GM12878 (cell line): Measurements from ENCODE around the gene EDEM2. TPM values are rescaled to one million over a fixed set of nuclear protein-coding genes. Genes with fewer than 3 reads are reported as not detected.
"Not testable (repeated sequence)": the region's sequence is repeated elsewhere in the genome, so short reads cannot be mapped to it uniquely, and the experiment has no call there.

ENCODE experiments used
- ATAC-seq: fragments of 200-7000 bp; cut with Tn5 transposase; 3 replicates; pipeline ENCODE4 v1.9.1; 2020; ENCODE audit warnings: mild to moderate bottlenecking, moderate library complexity
- BruUV-seq: library from RNA; stranded (reverse); fragments of 400-500 nt; replicated peaks from 2 replicates; lab custom pipeline; 2021; lab: Mats Ljungman, UMichigan
- CTCF ChIA-PET: fragments of 300-600 bp; sonication (Branson Sonifier 250); formaldehyde crosslinking; extraction: SDS; loops from one replicate; lab custom pipeline; 2021; ENCODE audit warnings: inconsistent platforms; lab: Yijun Ruan, JAX
- POLR2A ChIA-PET: fragments of 350-600 bp; formaldehyde crosslinking; extraction: SDS; loops from one replicate; lab custom pipeline; 2021; ENCODE audit warnings: inconsistent platforms; lab: Charles Lee
- RAD21 ChIA-PET: fragments of 300-600 bp; sonication (Branson Sonifier 250); formaldehyde crosslinking; loops from one replicate; lab custom pipeline; 2023; ENCODE audit warnings: antibody characterized with exemption; ENCODE audit not compliant: unreplicated experiment; lab: Charles Lee
- SMC1A ChIA-PET: fragments of 300-600 bp; sonication (Branson Sonifier 250); formaldehyde crosslinking; loops from one replicate; lab custom pipeline; 2023; ENCODE audit not compliant: unreplicated experiment, uncharacterized antibody; lab: Charles Lee
- DNase-seq: peaks from one replicate; pipeline ENCODE4 v3.0.0-alpha.2; 2011; ENCODE audit warnings: low read depth, low spot score
- FAIRE-seq: peaks from 3 replicates; lab custom pipeline; 2011; peaks lifted over from hg19 to GRCh38; lab: Jason Lieb, UNC
- H2AFZ ChIP-seq: 2 replicates; pipeline ENCODE4 v1.6.0; 2011; ENCODE audit warnings: low read depth, low read length, control low read depth; ENCODE audit not compliant: control insufficient read depth
- H3K27ac ChIP-seq: 2 replicates; pipeline ENCODE4 v1.5.1; 2011; ENCODE audit warnings: control low read depth; ENCODE audit not compliant: control insufficient read depth, insufficient read depth
- H3K27me3 ChIP-seq, 2 experiments: replicated peaks in 1 of 2; 2 replicates each; pipeline versions ENCODE4 v1.6.0 to v1.6.1; 2011; ENCODE audit warnings: low read length in 1 of 2; ENCODE audit not compliant: control insufficient read depth in 2 of 2, insufficient read depth in 2 of 2
- H3K36me3 ChIP-seq, 2 experiments: 2 replicates each; pipeline ENCODE4 v1.5.1; 2011; ENCODE audit warnings: low read length in 1 of 2; ENCODE audit not compliant: control insufficient read depth in 2 of 2, insufficient read depth in 2 of 2
- H3K4me1 ChIP-seq: 2 replicates; pipeline ENCODE4 v1.6.1; 2011; ENCODE audit warnings: mild to moderate bottlenecking, low read length, moderate library complexity, mixed read lengths; ENCODE audit not compliant: control insufficient read depth, insufficient read depth
- H3K4me2 ChIP-seq: 2 replicates; pipeline ENCODE4 v1.6.0; 2011; ENCODE audit warnings: control low read depth; ENCODE audit not compliant: control insufficient read depth, insufficient read depth
- H3K4me3 ChIP-seq: fragments of 200-600 bp; sonication (generic); 2 replicates; pipeline ENCODE4 v1.5.1; 2016
- H3K79me2 ChIP-seq: 2 replicates; pipeline ENCODE4 v1.6.0; 2011; ENCODE audit warnings: low read length; ENCODE audit not compliant: control insufficient read depth, insufficient read depth
- H3K9ac ChIP-seq: 2 replicates; pipeline ENCODE4 v1.8.0; 2011; ENCODE audit warnings: low read length, control low read depth, mixed read lengths; ENCODE audit not compliant: control insufficient read depth, insufficient read depth
- H3K9me3 ChIP-seq: replicated peaks from 3 replicates; pipeline ENCODE4 v1.5.1; 2011; ENCODE audit warnings: mild to moderate bottlenecking, low read length; ENCODE audit not compliant: control insufficient read depth, insufficient read depth
- H4K20me1 ChIP-seq: 2 replicates; pipeline ENCODE4 v1.6.0; 2011; ENCODE audit not compliant: control insufficient read depth, insufficient read depth
- CBX5 ChIP-seq: sonication (generic); IDR thresholded peaks from 2 replicates; pipeline ENCODE4 v1.6.1; 2016; ENCODE audit warnings: low read depth, moderate library complexity, mild to moderate bottlenecking, inconsistent platforms
- NFYA ChIP-seq: IDR thresholded peaks from 2 replicates; pipeline ENCODE4 v1.6.1; 2011; ENCODE audit warnings: low read depth, mild to moderate bottlenecking, low read length, improper control_type of control experiment, borderline replicate concordance
- STAT3 ChIP-seq: IDR thresholded peaks from 2 replicates; pipeline ENCODE4 v1.6.1; 2011; ENCODE audit warnings: low read depth, low read length, improper control_type of control experiment
- WGBS: methylation state at CpG from one replicate; pipeline ENCODE4 v1.1.6; 2016; ENCODE audit warnings: low lambda C conversion rate; ENCODE audit not compliant: insufficient replicate concordance, insufficient coverage; ENCODE audit errors: missing lambda C conversion rate; 5-methylcytosine and 5-hydroxymethylcytosine counted together
- in situ Hi-C: fragments of 300-500 bp; cut with MboI; formaldehyde crosslinking; loops from 9 replicates; pipeline ENCODE4 v1.14.3; 2018; ENCODE audit warnings: mixed read lengths
- intact Hi-C: fragments of 100-400 bp; cut with micrococcal nuclease; formaldehyde crosslinking; loops from one replicate; pipeline ENCODE4 v1.14.2; 2022; ENCODE audit not compliant: unreplicated experiment
- polyA plus RNA-seq, 11 experiments: library from polyadenylated mRNA; depleted of rRNA in 4 of 11; unstranded in 6 of 11; stranded (reverse) in 5 of 11; fragments of >200 nt; fragmentation: Nextera tagmentation in 4 of 11; fragmentation: Illumina TruSeq in 1 of 11; extraction: Ambion mirVana in 4 of 11; extraction: Trizol in 1 of 11; gene quantifications; 1 replicate in 1 of 11; 2 replicates in 10 of 11; pipeline versions ENCODE4 v1.2.1 to v1.2.3, GENCODE V29; 2011 to 2016; ENCODE audit warnings: inconsistent platforms in 2 of 11, missing spikeins in 2 of 11, low read depth in 1 of 11
- total RNA-seq, 4 experiments: library from RNA; depleted of rRNA in 3 of 4; stranded (reverse); fragments of >200 nt in 3 of 4; fragmentation: Illumina TruSeq in 1 of 4; extraction: Trizol in 1 of 4; gene quantifications; 2 replicates each; pipeline versions ENCODE4 v1.2.1 to v1.2.3, GENCODE V29; 2013 to 2021
- TF ChIP-seq, protein P1 (sequence below): fragments of 450-650 bp; IDR thresholded peaks from 2 replicates; pipeline ENCODE4 v1.6.1; 2017; ENCODE audit warnings: antibody characterized with exemption, mild to moderate bottlenecking, moderate library complexity
- TF ChIP-seq, protein P2 (sequence below): fragments of 450-650 bp; formaldehyde crosslinking; IDR thresholded peaks from 2 replicates; pipeline ENCODE4 v1.4.0; 2022; ENCODE audit warnings: mild to moderate bottlenecking, moderate library complexity
- TF ChIP-seq, protein P3 (sequence below): fragments of 450-650 bp; IDR thresholded peaks from 2 replicates; pipeline ENCODE4 v1.6.1; 2016; ENCODE audit warnings: mild to moderate bottlenecking

The EDEM2 gene
- total and polyA plus RNA-seq, 10 of the 15 experiments (the other 5 are each of a cell fraction or from before 2014, with no cell fraction given) = 9.9 to 24.8 (median 14.8) TPM

DNA sequence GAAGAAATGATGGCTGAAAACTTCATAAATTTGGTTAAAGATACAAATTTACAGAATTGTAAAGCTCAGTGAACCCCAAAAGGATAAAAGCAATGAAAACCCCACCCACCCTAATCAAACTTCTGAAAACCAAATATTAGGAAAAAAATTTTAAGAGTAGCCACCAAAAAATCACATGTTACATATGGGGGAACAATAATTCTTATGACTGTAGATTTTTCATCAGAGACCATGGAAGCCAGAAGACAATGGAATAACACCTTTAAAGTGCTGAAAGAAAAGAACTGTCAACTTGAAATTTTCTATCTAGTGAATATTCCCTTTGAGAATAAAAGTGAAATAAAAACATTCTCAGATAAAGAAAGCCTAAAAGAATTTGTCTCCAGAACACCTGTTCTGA is 49.2 kb upstream of the EDEM2 start:
- RAD21 ChIA-PET = no interaction called here
- no peak overlapping the region for H3K4me3 ChIP-seq
- no peak overlapping the region for H3K9ac ChIP-seq
- SMC1A ChIA-PET = no interaction called here
- in situ Hi-C loops (no loop called here), intact Hi-C loops (no loop called here)
- H3K4me1 ChIP-seq = no peaks in the 10 kb centered on the region
- CTCF ChIA-PET = interaction anchor here (0.7 to 1.6 kb wide), 2 partner anchors 52 to 100 kb away, joined by 3 to 4 read pairs; no protein-coding TSS in a partner anchor
- no peak overlapping the region for H2AFZ ChIP-seq
- H3K79me2 ChIP-seq = no peaks in the 10 kb centered on the region
- no TSS peak for BruUV-seq
- no peak overlapping the region for H3K27ac ChIP-seq
- H3K36me3 ChIP-seq = no peaks in the 10 kb centered on the region
- no peak for DNase-seq
- no peak for ATAC-seq
- TF ChIP-seq, protein P1, sequence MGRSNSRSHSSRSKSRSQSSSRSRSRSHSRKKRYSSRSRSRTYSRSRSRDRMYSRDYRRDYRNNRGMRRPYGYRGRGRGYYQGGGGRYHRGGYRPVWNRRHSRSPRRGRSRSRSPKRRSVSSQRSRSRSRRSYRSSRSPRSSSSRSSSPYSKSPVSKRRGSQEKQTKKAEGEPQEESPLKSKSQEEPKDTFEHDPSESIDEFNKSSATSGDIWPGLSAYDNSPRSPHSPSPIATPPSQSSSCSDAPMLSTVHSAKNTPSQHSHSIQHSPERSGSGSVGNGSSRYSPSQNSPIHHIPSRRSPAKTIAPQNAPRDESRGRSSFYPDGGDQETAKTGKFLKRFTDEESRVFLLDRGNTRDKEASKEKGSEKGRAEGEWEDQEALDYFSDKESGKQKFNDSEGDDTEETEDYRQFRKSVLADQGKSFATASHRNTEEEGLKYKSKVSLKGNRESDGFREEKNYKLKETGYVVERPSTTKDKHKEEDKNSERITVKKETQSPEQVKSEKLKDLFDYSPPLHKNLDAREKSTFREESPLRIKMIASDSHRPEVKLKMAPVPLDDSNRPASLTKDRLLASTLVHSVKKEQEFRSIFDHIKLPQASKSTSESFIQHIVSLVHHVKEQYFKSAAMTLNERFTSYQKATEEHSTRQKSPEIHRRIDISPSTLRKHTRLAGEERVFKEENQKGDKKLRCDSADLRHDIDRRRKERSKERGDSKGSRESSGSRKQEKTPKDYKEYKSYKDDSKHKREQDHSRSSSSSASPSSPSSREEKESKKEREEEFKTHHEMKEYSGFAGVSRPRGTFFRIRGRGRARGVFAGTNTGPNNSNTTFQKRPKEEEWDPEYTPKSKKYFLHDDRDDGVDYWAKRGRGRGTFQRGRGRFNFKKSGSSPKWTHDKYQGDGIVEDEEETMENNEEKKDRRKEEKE = no peak
- TF ChIP-seq CBX5 (peak; percentile 68; the same call in 1 of the 2 replicates), NFYA (no peak), STAT3 (no peak)
- TF ChIP-seq, protein P2, sequence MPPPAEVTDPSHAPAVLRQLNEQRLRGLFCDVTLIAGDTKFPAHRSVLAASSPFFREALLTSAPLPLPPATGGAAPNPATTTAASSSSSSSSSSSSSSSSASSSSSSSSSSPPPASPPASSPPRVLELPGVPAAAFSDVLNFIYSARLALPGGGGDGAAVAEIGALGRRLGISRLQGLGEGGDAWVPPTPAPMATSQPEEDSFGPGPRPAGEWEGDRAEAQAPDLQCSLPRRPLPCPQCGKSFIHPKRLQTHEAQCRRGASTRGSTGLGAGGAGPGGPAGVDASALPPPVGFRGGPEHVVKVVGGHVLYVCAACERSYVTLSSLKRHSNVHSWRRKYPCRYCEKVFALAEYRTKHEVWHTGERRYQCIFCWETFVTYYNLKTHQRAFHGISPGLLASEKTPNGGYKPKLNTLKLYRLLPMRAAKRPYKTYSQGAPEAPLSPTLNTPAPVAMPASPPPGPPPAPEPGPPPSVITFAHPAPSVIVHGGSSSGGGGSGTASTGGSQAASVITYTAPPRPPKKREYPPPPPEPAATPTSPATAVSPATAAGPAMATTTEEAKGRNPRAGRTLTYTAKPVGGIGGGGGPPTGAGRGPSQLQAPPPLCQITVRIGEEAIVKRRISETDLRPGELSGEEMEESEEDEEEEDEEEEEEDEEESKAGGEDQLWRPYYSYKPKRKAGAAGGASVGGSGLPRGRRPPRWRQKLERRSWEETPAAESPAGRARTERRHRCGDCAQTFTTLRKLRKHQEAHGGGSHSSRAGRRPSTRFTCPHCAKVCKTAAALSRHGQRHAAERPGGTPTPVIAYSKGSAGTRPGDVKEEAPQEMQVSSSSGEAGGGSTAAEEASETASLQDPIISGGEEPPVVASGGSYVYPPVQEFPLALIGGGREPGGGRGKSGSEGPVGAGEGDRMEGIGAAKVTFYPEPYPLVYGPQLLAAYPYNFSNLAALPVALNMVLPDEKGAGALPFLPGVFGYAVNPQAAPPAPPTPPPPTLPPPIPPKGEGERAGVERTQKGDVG (CRISPR knock-in tag) = no peak
- TF ChIP-seq, protein P3, sequence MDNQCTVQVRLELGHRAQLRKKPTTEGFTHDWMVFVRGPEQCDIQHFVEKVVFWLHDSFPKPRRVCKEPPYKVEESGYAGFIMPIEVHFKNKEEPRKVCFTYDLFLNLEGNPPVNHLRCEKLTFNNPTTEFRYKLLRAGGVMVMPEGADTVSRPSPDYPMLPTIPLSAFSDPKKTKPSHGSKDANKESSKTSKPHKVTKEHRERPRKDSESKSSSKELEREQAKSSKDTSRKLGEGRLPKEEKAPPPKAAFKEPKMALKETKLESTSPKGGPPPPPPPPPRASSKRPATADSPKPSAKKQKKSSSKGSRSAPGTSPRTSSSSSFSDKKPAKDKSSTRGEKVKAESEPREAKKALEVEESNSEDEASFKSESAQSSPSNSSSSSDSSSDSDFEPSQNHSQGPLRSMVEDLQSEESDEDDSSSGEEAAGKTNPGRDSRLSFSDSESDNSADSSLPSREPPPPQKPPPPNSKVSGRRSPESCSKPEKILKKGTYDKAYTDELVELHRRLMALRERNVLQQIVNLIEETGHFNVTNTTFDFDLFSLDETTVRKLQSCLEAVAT = no peak
- H3K9me3 ChIP-seq = peaks cover 6% of the 10 kb centered on the region
- FAIRE-seq = no peak
- H3K27me3 ChIP-seq = no peaks in the 10 kb centered on the region
- POLR2A ChIA-PET = interaction anchor here (0.7 kb wide), 1 partner anchor 14 kb away, joined by 9 read pairs; no protein-coding TSS in a partner anchor
- H4K20me1 ChIP-seq = no peaks in the 10 kb centered on the region
- no peak overlapping the region for H3K4me2 ChIP-seq

DNA sequence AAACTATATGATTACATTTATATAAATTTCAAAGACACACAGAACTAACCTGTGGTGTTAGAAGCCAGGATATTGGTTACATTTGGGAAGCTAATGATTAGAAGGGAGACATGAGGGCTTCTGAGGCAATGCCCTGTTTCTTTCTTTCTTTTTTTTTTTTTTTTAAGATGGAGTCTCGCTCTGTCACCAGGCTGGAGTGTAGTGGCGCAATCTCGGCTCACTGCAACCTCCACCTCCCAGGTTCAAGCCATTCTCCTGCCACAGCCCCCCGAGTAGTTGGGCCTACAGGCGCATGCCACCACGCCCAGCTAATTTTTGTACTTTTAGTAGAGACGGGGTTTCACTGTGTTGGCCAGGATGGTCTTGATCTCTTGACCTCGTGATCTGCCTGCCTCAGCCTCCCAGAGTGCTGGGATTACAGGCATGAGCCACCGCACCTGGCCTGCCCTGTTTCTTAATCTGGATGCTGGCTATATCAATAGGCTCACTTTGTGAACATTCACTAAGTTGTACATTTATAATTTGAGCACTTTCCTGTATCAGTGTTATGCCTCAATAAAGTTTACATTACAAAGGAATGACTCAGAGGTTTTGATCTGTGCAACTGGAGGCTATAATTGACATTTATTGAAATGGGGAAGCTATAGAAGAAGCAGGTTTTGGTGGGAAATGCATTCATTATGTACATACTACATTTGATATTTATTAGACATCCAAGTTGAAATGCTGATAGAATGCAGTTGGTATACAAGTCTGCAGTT is 46.1 kb upstream of the EDEM2 start:
- POLR2A ChIA-PET, H3K27ac ChIP-seq, H3K4me3 ChIP-seq, H2AFZ ChIP-seq, DNase-seq, H3K4me2 ChIP-seq, BruUV-seq, H3K36me3 ChIP-seq, H3K79me2 ChIP-seq, H3K9me3 ChIP-seq, H3K9ac ChIP-seq, ATAC-seq, SMC1A ChIA-PET, in situ Hi-C loops, H3K27me3 ChIP-seq, H3K4me1 ChIP-seq, FAIRE-seq, H4K20me1 ChIP-seq, intact Hi-C loops: not testable (repeated sequence)
- WGBS = 73% methylated on average over 9 of the region's 9 CpGs
- CTCF ChIA-PET = interaction anchor here (1.1 kb wide), 1 partner anchor 15 kb away, joined by 3 read pairs; no protein-coding TSS in a partner anchor
- RAD21 ChIA-PET = interaction anchor here (1.3 kb wide), 1 partner anchor 48 kb away, joined by 5 read pairs; no protein-coding TSS in a partner anchor
